Measurements from ENCODE around the gene PLCH2.

DNA sequence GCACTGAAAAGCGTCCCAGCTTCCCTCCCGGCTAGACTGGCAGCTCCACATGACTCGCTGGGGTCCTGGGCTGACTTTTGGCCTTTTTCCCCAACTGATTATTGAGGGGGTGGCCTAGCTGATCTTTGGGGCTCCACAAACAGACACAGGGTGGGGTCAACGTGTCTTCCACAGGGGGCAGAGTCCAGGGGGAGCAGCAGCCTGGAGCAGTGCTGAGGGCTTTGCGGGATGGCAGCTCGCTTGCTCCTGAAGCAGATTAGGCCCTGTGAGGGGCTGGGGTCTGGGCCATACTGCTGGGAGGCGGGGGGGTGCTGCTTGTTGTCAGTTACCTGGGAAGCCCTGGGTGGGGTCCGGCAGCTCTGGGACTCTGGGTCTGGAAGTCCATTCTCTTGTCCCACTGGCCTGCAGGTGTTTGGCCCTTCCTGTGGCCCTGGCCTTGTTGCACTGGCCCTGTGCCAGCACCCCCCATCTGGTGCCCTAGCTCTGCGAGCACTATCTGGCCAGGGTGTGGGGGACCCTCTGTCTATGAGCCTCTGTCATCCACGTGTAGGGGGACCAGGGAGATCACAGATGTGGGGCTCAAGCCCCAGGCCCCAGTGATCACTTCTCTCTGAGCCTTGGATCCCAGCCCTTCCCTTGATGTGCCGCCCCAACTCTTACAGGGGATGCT is 66.3 kb downstream of the PLCH2 start:
- TF ChIP-seq POLR2AphosphoS5 (IDR thresholded peaks at IDR 0.05; ENCODE audit: borderline replicate concordance, low read depth, low read length) (no peak), EZH2 (IDR thresholded peaks at IDR 0.05) (no peak), FOXP2 (optimal IDR thresholded peaks at IDR 0.05; ENCODE audit: control extremely low read depth, extremely low read length, insufficient read depth) (no peak)
